NCI-H2196 (cell line): ENCODE measurements around the gene PTN.

Source experiments
- DNase-seq: peaks from one replicate; lab custom pipeline; 2025; ENCODE audit not compliant: unreplicated experiment; lab: John Stamatoyannopoulos, UW

PTN gene, protein sequence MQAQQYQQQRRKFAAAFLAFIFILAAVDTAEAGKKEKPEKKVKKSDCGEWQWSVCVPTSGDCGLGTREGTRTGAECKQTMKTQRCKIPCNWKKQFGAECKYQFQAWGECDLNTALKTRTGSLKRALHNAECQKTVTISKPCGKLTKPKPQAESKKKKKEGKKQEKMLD

DNA sequence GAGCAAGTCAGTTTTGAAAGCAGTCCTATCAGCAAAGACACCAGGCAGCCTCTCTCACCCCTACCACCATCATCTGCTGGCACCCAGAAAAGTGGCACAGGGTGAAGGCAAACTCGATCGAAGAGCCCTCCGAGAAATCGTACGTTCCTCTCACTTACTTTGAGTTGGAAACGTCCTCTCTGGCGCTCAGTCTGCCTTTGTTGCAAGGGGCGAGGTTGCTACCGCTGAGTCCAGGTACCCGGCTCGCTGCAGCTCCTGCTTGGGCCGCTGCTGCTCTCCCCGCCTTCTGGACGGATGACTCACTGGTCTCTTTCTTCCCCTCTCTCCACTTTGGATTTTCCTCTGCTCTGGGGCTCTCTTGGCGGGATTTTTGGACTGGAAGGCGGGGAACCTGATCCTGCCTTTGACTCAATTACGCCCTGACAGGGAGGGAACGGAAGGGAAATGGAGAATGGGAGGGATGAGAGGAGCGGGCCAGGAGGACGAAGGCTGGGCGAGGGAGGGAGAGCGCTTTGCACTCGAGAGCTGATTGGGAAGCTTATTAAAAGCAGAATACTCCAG is at the start of gene PTN:
TSS of gene PTN (minus strand) at position 453 of the 561 bp plus-strand sequence. CDS start 88,760 bp downstream, outside the sequence.
- peak; percentile 38 for DNase-seq

DNA sequence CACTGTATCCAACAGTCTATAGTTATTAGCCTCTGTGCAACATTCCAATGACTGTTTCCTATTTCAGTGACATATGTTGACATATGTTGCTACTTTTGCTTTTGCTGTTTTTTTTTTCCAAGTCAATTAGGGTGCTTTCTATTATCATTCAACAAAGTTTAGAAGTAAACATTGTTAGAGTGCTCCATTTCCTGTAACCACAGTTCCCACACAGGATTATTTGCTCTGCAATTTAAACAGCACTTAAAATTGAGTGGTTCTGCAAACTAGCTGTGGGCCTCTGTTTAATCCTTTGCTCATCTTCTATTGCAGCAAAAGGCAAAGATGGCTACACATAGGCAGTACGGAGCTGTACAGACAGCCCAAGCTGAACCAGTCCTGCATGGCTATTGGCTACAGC is 46.5 kb upstream of the PTN start:
- DNase-seq, result no peak

DNA sequence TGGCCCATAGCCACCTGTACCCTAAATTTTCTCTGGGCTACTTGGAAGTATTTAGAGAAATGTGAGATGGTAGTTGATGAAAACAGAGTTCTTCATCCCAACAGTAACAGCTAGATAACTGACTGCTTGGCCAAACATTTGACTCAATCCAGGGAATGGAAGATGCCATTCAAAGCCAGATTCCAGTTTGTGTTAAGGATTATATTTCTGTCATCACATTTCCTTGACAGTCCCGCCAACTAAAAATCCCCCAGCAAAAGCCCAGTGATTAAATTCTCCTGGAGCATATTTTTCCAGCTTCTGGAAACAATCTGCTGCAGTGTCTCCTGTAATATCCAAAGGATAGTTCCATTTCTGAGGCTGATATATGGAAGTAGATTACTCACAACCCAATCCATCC is 45.4 kb upstream of the PTN start:
- DNase-seq, result no peak

DNA sequence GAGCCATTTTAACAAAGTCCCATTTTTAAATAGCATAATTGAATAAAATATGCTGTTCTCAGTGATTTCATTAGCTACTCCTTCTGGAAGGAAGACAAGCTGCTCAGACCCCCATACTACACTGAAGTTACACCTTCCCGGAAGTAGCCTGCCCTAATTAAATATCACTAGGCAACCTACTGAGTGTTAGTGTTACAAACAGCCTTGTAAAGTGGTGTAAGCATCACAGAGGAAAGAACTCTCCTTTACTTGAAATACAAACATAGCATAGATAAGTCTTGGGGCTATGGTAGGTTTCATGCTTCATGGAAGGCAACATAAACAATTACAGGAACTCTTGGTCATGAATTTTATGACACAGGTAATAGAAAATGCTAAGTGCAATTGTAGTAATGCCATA is 43.4 kb upstream of the PTN start:
- DNase-seq, result no peak

DNA sequence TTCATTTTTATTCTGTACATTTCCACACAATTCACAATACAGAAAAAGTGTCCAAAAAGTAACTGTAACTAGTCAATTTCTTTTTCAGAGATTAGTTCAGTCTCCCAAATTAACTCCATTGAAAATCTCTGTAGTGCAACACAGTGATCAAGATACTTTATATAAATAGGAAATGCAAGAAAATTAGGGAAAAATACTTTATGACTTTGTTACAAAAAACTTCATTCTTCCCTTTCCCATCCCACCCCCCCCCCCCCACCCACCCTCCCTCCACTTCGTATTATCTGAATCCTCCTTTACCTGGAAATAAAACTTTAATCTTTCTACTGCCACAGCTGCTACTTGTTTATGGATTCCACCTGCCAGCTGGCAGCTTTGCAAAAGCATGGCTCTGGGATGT is 37.5 kb upstream of the PTN start:
- no peak for DNase-seq

DNA sequence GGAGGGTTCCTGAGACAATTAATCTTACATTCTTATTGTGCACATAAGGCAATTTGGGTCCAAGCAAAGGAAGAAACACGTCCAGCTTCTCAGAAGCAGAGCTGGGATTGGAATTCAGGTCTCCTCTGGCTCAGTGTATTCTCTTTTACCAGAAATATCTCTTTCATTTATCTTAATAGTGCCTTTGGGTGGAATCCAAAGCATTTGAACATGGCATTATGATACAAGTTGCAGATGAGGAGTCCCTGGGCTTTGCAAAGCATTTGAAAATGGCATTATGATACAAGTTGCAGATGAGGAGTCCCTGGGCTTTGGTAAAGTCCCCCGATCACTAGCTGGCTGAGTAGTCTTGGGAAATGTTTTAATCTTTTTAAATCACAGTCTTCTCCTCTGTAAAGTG is 30.0 kb upstream of the PTN start:
- DNase-seq, result no peak

DNA sequence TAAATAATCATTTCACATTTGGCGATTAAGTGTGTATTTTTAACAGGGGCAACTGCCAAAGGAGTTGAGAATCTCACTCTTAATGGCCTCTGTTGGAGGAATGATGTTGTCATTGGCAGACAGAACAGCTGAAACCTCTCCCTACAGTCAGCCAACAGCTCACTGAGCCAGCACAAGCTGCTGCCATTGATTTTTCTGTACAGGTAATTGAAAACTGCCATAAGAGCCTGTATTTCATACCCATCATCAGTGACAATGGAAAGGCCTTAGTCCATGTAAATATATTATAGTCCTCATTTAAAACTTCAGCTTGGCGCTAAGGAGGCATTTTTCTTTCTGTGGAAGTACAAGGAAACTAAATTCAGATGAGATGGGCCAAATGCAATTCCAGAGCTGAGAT is 28.1 kb upstream of the PTN start:
- DNase-seq, result no peak

DNA sequence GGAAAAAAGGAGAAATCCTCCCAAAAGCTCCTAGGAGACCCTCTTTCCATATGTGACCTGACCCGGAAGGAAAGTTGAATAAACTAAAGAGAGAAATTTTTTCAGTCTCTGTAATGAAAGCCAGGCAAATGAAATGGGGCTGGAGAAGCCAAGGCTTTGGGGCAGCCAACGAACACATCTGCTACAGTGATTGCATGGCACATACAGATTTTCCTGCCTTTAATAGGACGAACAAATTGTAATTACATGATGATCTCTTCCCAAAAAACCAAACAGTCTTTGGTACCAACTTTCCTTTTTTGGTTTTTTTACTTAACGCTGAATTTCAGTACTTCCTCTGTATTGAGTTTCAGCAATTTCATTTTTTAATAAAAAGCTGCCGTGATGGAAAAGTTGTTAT is 23.5 kb upstream of the PTN start:
- DNase-seq, result no peak

DNA sequence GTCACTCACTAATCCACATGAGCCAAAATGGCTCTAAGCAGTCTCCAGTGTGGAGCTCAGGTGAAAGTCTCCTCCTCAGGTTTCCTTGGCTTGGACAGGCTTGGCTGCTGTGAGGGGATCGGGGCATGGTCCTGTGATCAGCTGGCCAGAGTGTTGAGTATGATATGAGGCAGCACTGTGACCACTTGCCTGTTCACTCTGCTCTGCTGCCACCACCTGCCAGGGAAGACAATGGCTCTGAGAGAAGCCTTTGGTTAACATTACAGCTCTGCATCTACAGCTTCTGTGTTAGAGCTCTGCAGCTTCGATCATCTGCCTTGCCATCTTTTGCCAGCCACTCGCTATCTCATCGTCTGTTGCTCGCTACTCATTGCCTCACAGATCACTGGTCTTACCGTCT is 20.1 kb upstream of the PTN start:
- no peak for DNase-seq

DNA sequence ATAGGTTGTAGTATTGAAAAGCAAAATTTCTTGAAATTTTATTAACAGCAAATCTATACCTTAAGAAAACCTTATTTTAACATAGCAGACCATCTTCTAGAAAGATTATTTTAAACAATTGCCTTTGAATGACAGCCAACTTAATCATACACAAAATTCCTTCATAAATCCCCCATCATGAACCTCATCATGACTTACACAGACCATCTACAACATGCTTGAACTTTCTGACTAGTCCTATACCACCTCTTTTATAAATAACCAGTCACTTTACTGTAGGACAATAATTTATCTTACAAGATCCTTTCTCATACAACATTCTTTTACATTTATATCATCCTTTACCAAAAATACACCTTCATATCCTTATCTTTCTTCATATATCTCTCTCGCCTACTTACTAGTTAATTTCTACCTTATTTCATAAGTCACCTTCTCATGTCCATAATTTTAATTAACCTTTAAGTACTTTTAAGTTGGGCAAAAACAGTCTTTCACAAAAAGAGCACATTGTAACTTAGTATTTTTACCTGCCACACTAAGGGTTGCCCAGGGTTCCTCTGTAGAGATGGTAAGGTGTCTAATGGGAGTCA is 16.6 kb upstream of the PTN start:
- no peak for DNase-seq

DNA sequence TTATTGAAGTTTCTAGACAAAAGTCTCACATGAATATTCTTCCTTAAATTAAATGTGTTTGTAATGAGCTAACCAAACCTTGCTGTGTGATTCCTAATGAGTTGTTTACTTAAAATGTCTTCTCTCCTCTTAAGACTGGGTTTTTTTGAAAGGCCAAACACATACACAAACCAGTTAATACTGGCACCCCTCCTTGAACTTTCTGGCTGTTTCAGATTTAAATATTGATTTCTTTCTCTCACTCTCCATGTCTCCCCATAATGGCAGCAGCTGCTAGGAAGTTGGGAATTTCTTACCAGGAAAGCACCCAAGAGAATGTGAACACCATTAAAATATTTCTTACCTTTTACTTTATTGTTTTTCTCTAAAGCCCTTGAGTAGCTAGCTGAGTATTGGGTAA is 11.4 kb upstream of the PTN start:
- DNase-seq, result no peak

DNA sequence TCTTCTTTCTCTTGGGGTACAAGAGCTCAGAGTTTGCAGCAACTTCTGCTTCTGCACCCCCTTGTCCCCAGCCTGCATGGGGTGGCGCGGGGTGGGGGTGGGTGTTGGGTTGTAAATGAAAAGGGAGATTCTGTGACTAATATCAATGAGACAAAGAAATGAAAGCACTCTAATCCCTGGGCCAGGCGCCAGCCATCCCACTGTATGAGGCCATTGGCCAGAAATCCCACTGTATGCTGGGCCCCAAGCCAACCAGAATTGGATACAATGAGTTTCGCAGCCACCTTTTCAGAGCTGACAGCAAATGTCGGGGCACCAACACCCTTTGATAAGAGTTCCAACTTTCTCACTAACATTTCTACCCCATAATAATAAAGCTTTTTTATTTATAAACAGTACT is 10.9 kb upstream of the PTN start:
- peak; percentile 91 for DNase-seq

DNA sequence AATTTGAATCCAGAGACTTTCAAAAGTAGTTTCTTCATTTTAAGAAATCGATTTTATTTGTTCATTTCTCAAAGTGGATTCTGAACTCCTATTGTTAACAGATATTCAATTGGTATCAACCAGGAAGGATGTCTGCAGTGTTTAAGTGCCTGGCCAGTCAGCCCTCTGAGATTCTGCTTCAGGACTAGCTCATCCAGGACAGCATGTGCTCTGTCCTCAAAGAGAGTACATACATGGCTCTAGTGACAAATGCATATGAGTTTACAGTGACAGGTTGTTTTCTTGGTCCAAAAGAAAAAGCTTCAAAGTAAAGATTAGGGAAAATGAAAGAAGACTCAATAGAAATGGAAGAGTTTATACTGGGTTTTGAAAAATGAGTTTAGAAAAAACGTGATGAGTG is 8.4 kb upstream of the PTN start:
- DNase-seq, result no peak

DNA sequence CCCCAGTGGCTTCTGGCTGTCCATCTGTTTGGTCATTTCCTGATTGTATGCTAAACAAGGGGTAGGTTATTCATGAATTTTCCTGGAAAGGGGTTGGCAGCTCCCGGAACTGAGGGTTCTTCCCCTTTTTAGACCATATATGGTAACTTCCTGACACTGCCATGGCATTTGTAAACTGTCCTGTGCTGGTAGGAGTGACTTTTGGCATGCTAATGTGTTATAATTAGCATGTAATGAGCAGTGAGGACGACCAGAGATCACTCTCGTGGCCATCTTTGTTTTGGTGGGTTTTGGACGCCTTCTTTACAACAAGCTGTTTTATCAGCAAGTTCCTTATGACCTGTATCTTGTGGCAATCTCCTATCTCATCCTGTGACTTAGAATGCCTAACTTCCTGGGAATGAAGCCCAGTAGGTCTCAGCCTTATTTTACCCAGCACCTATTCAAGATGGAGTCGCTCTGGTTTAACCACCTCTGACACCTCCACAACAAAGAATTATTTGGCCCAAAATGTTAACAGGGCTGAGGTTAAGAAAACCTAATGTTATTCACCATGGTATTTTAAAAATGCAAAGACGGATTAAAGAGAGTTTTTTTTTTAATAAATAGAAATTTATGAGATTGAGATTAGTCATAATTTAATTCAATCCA is 2.4 kb upstream of the PTN start:
- DNase-seq, result no peak

DNA sequence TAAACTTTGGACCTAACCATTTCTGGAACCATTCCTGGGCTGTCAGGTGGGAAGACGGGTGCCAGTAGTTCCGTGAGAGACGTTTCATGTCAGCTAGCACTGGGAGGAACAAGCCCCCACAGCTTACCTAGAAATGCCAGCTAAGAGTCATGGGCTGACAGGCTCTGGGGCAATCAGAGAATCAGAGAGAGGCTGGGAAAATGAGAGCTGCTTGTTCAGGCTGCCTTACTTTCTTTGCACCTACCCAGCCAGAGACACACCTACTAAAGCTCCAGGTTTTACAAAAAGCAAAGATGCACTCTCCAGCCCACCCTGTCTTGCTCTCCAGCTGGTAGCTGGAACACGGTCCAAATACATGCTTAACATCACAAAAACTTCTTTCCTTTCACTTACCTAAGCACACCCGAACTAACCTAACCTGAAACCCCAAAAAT is 688 bp downstream of the PTN start:
- no peak for DNase-seq

DNA sequence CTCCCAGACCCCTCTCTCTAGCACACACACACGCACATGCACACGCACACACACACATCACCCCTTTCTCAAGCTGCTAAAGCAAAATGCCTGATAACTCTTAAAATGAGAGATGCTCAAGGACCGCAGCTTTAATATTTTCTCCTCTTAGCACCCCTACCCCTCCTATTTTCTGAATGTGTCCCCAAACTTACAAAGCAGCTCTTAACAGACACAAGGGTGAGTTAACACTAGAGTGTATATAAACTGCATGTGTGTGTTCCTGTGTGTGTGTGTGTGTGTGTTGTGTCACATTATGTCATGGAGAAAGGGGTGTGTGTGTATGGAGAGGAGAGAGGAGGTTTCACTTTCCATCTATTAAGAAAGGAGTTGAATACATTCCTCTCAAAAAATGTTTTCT is 1.3 kb downstream of the PTN start:
- no peak for DNase-seq

DNA sequence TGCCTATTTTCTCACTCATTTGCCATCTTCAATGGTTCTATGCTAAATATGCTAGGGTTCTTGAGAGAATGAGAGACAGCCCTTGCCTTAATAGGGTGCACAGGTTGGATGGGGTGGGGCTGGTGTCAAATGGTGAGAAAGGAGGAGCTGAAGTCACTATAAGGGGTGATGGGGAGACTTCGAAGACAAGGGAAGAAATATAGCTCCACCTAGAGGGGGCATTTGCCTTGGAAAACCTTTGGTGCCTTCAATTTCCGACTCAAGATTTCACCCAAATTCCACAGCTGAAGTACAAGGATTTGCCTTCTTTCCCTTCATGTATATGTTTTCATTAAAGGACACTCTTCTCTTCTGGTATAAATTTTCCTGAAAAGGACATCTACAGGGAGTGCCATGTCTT is 5.6 kb downstream of the PTN start:
- DNase-seq, result no peak

DNA sequence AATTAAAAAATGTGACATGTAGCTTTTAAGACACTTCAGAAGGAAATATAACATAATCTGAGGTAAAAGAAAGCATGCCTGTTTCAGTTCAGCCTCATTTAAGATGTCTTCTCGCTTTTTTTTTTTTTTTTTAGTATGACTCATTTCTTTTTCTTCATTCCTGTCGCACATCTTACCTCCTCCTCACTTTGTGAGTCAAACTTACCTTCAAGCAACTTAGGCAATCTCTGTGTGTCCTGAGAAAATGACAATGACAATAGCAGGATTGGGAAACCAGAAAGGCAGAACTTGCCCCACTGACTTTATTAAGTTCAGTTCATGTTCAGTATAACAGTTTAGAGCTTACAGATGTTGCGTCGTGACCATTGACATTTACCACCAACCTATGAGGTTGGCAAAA is 7.7 kb downstream of the PTN start:
- DNase-seq, result no peak

DNA sequence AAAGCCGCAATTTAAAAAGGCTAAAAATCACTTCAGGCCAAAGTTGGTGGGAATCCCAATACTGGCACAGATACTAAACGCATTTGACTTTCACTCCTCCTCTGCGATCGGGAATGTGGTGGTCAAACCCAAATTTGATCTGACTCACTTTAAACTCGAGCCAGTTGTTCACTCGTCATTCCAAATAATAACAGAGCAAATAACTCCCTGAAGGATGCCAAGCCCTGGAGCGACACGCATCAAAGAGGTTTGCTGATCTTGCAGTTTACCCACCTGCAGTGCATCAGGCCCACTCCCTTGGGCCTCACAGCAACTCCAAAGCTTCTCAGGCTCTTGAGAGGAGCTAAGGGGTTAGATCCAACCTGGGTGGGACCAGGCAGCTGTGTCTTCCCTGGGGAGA is 12.2 kb downstream of the PTN start:
- DNase-seq, result no peak

DNA sequence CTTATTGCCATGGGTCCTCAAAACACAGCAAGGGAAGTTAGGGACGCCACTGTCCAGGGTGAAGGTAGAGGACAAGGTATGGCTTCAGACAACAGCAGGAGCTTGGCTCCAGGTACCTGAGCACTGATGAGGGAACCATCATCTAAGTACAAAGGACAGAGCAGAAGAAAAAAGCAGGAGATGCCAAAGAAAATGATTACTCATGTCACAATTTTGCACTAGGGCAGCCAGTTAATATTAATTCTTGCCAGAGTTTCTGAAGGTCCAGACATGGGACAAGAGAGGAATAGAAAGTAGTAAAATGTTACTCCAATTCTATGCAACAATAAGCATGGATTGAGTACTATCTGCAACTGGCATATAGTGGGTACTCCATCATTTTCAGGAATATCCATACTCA is 14.1 kb downstream of the PTN start:
- DNase-seq, result no peak

DNA sequence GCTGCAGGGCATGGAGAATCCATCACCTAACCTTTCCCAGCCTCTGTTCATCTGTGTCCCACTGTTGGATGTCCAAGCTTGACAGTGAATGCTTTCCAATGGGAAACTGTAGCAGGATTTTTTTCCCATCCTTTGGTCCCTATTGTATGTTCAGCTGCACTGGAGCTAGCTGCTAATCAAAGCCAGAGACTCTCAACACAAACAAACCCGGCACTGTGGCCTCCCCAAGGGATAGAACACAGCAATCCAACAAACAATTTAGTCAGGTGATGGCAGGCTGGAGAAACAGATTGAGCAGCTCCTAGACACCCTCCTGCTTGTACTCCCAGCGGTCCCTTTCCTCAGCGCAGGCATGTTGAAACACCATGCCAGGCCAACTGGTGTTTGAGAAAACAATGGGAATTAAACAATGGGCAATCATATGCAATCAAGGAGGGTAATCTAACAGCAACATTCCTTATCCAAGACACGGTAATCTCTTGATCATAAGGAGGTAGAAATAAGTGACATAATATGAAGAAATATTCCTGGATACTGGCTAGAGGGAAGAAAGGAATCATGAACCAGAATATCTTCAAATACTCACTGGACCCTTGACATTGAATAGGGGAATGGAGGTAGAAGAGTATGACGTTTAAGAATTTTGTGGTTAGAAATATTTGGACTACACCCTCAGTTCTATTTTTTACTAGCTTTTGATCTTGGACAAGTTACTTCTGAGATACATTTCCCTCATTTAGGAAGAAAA is 15.0 kb downstream of the PTN start:
- no peak for DNase-seq

DNA sequence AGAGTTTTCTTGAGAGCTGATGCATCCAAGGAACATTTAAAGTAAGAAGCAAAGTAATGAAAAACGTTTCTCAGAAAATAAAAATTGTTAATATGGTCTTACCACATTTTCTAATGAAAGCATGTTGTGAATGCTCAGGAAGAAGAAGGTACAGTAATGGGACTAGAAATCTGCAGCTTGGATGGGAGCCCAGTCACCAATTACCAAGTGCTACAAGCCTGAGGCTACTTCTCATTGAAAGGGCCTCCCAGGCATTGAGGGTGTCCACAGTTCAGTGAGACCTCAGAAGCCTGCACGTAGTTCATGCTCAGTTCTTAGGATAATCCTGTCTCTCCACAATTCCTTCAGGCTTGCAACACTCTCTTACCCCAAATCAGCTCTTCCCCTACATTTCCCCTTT is 17.6 kb downstream of the PTN start:
- DNase-seq, result no peak
